Sigmoid colon (tissue), 7 donors: Measurements from ENCODE around the gene ZDHHC22. TPM values are rescaled to one million over a fixed set of nuclear protein-coding genes. Genes with fewer than 3 reads are reported as not detected.

ENCODE experiments used
- DNase-seq: peaks from one replicate; pipeline ENCODE4 v3.0.0-alpha.2; 2019
- H3K27ac ChIP-seq, 4 donors: fragments of 200-600 bp; sonication (generic); one replicate each; pipeline ENCODE4 v1.5.1; 2016 to 2019; ENCODE audit warnings: mild to moderate bottlenecking in 1 of 4
- H3K27me3 ChIP-seq, 3 donors: fragments of 200-600 bp; sonication (generic); one replicate each; pipeline ENCODE4 v1.5.1; 2019; ENCODE audit warnings: mild to moderate bottlenecking in 1 of 3
- H3K36me3 ChIP-seq, 4 donors: fragments of 200-600 bp; sonication (generic); one replicate each; pipeline ENCODE4 v1.5.1; 2016 to 2019
- H3K4me1 ChIP-seq, 4 donors: fragments of 200-600 bp; sonication (generic); one replicate each; pipeline ENCODE4 v1.5.1; 2017 to 2019
- H3K4me3 ChIP-seq, 4 donors: fragments of 200-600 bp; sonication (generic); one replicate each; pipeline ENCODE4 v1.5.1; 2017 to 2019; ENCODE audit warnings: mild to moderate bottlenecking in 2 of 4, moderate library complexity in 1 of 4
- H3K9me3 ChIP-seq, 4 donors: fragments of 200-600 bp in 3 of 4; sonication (generic) in 3 of 4; one replicate each; pipeline versions ENCODE4 v1.5.1 to v1.6.1; 2013 to 2019
- CTCF ChIP-seq, 4 experiments: fragments of 450-650 bp in 3 of 4; fragments of 200-600 bp in 1 of 4; IDR thresholded peaks; one replicate each; pipeline ENCODE4 v1.5.1; 2016 to 2019; ENCODE audit warnings: antibody characterized with exemption in 4 of 4, mild to moderate bottlenecking in 3 of 4, moderate library complexity in 2 of 4
- EP300 ChIP-seq, 4 donors: sonication (generic); formaldehyde crosslinking; IDR thresholded peaks; one replicate each; pipeline ENCODE4 v1.6.1; 2017; ENCODE audit warnings: antibody characterized with exemption in 4 of 4
- POLR2A ChIP-seq, 2 donors: fragments of 450-650 bp; IDR thresholded peaks; one replicate each; pipeline ENCODE4 v1.6.1; 2016; ENCODE audit warnings: antibody characterized with exemption in 2 of 2, mild to moderate bottlenecking in 2 of 2, moderate library complexity in 2 of 2
- POLR2AphosphoS5 ChIP-seq, 4 donors: sonication (generic); formaldehyde crosslinking; IDR thresholded peaks; one replicate each; pipeline ENCODE4 v1.6.1; 2017; ENCODE audit warnings: antibody characterized with exemption in 4 of 4
- WGBS, 2 donors: extraction: QIAGEN DNeasy Blood & Tissue Kit; methylation state at CpG; one replicate each; pipeline ENCODE4 v1.1.7; 2013; 5-methylcytosine and 5-hydroxymethylcytosine counted together
- intact Hi-C: fragments of 100-400 bp; cut with DNase I; formaldehyde crosslinking; loops from one replicate; pipeline ENCODE4 v1.15.1; 2023
- polyA plus RNA-seq, 3 donors: library from polyadenylated mRNA; stranded (reverse); fragments of 200-250 nt; gene quantifications; one replicate each; pipeline ENCODE4 v1.2.3, GENCODE V29; 2013
- total RNA-seq, 4 donors: library from RNA; depleted of rRNA; stranded (reverse); fragments of >200 nt; gene quantifications; one replicate each; pipeline ENCODE4 v1.1.0, GENCODE V29; 2016
- donor health status: healthy with polysubstance abuse.
- donor health status: Bipolar disorder and iron deficiency.
- donor health status: healthy.

The ZDHHC22 gene
- total and polyA plus RNA-seq, 7 donors = 0.49 to 1.9 (median 0.95) TPM; not detected in 2

GRCh38 chr14:77186911-77187648 is 45.5 kb upstream of the ZDHHC22 start:
- Histone ChIP-seq H3K4me1 (peaks cover 0 to 4% (median 4%) of the 10 kb centered on the region in 4 donors), H3K27me3 (peaks cover 0 to 48% (median 19%) of the 10 kb centered on the region in 3 donors), H3K9me3 (no peaks in the 10 kb centered on the region), H3K27ac (no peak overlapping the region), H3K4me3 (no peak overlapping the region), H3K36me3 (no peaks in the 10 kb centered on the region)
- intact Hi-C loops = no loop called here
- 72 to 79% methylated on average over 15 of the region's 15 CpGs for WGBS, 2 donors
- TF ChIP-seq POLR2AphosphoS5 (IDR thresholded peaks at IDR 0.05) (no peak), EP300 (IDR thresholded peaks at IDR 0.05) (no peak), POLR2A (IDR thresholded peaks at IDR 0.05) (no peak), CTCF (IDR thresholded peaks at IDR 0.05) (no peak)
- DNase-seq = peak; percentile 50

- Histone ChIP-seq H3K27ac (no peak overlapping the region), H3K36me3 (no peaks in the 10 kb centered on the region), H3K4me1 (peaks cover 0 to 12% (median 10%) of the 10 kb centered on the region in 4 donors), H3K27me3 (peaks cover 5 to 67% (median 34%) of the 10 kb centered on the region in 3 donors), H3K4me3 (no peak overlapping the region), H3K9me3 (no peaks in the 10 kb centered on the region)
- DNase-seq = no peak
- whole genome bisulfite sequencing, 2 donors = 75 to 78% methylated on average over 2 of the region's 2 CpGs
- TF ChIP-seq EP300 (IDR thresholded peaks at IDR 0.05) = no peak
- no peak for TF ChIP-seq POLR2AphosphoS5 (IDR thresholded peaks at IDR 0.05)
- no peak for TF ChIP-seq CTCF (IDR thresholded peaks at IDR 0.05)
- TF ChIP-seq POLR2A (IDR thresholded peaks at IDR 0.05) = no peak
- intact Hi-C loops = no loop called here
Measured at GRCh38 chr14:77185093-77185465, 43.5 kb upstream of the ZDHHC22 start.

GRCh38 chr14:77184396-77185092 is 43.0 kb upstream of the ZDHHC22 start:
- DNase-seq = no peak
- no peak overlapping the region for H3K4me3 ChIP-seq
- no peaks in the 10 kb centered on the region for H3K36me3 ChIP-seq
- no peak overlapping the region for H3K27ac ChIP-seq
- no peak for TF ChIP-seq EP300 (IDR thresholded peaks at IDR 0.05)
- intact Hi-C loops = no loop called here
- H3K4me1 ChIP-seq = peaks cover 0 to 12% (median 10%) of the 10 kb centered on the region in 4 donors
- 27 to 50% methylated on average over 11 of the region's 11 CpGs for WGBS, 2 donors
- peaks cover 5 to 72% (median 34%) of the 10 kb centered on the region in 3 donors for H3K27me3 ChIP-seq
- H3K9me3 ChIP-seq = no peaks in the 10 kb centered on the region

- intact Hi-C loops = no loop called here
- no peaks in the 10 kb centered on the region for H3K36me3 ChIP-seq
- DNase-seq = no peak
- peaks cover 5 to 74% (median 34%) of the 10 kb centered on the region in 3 donors for H3K27me3 ChIP-seq
- H3K4me1 ChIP-seq = peaks cover 0 to 12% (median 10%) of the 10 kb centered on the region in 4 donors
- TF ChIP-seq EP300 (IDR thresholded peaks at IDR 0.05) (no peak), CTCF (IDR thresholded peaks at IDR 0.05) (no peak), POLR2A (IDR thresholded peaks at IDR 0.05) (no peak), POLR2AphosphoS5 (IDR thresholded peaks at IDR 0.05) (no peak)
- no peak overlapping the region for H3K27ac ChIP-seq
- H3K4me3 ChIP-seq = no peak overlapping the region
- 52 to 63% methylated on average over 5 of the region's 5 CpGs for WGBS, 2 donors
- H3K9me3 ChIP-seq = no peaks in the 10 kb centered on the region
Measured at GRCh38 chr14:77183896-77184295, 42.3 kb upstream of the ZDHHC22 start.
